ENCODE results near the gene DDC.
"Not testable (repeated sequence)": the region's sequence is repeated elsewhere in the genome, so short reads cannot be mapped to it uniquely, and the experiment has no call there.

The DDC gene

DNA sequence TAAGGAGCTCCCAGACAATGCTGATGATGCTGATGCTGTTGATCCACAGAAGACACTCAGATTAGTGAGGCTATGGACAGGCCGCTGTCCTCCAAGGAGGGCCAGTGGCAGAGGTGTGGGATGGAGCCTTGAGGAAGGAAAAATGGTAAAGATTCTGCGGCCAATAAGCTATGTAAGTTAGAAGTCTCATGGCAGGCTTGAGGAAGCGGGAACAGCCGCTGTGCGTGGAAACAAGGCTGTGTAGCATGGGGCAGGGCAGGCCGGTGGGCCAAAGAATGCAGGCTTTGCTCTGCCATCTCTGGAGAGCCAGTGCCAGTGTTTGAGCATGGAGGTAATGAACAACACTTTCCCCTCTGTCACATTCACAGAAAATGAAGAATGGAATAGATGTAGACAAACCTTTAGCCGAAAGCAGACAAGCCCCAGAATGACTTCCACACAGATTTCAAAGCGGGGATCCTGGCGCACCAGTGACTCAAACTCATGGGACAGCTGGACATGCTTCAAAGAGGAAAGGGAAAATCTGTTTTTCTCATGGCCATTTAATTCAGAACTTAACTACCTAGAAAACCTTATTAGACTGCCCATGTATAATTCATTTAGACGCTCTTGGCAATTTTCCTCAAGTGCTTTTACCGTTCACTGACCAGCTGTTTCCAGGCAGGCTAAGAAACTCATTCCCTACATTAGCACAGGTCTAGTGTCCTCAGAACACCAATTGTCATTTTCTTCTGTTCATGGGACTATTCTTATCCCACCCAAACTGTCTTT lies 98.2 kb downstream of the DDC start:
- DNase-seq (ENCODE audit: low spot score) = no peak
- CTCF ChIA-PET = interaction anchor here (0.6 to 3.1 kb wide), 16 partner anchors 14 to 776 kb away, joined by 3 to 17 read pairs (median 4); partner anchors contain the start of gene ZPBP
- POLR2A ChIA-PET (ENCODE audit: low non-redundant PET) = no interaction called here
- H3K27ac ChIP-seq = no peak overlapping the region
- TF ChIP-seq, protein P1, sequence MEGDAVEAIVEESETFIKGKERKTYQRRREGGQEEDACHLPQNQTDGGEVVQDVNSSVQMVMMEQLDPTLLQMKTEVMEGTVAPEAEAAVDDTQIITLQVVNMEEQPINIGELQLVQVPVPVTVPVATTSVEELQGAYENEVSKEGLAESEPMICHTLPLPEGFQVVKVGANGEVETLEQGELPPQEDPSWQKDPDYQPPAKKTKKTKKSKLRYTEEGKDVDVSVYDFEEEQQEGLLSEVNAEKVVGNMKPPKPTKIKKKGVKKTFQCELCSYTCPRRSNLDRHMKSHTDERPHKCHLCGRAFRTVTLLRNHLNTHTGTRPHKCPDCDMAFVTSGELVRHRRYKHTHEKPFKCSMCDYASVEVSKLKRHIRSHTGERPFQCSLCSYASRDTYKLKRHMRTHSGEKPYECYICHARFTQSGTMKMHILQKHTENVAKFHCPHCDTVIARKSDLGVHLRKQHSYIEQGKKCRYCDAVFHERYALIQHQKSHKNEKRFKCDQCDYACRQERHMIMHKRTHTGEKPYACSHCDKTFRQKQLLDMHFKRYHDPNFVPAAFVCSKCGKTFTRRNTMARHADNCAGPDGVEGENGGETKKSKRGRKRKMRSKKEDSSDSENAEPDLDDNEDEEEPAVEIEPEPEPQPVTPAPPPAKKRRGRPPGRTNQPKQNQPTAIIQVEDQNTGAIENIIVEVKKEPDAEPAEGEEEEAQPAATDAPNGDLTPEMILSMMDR (conservative IDR thresholded peaks at IDR 0.05; ENCODE audit: low read depth) = no peak

DNA sequence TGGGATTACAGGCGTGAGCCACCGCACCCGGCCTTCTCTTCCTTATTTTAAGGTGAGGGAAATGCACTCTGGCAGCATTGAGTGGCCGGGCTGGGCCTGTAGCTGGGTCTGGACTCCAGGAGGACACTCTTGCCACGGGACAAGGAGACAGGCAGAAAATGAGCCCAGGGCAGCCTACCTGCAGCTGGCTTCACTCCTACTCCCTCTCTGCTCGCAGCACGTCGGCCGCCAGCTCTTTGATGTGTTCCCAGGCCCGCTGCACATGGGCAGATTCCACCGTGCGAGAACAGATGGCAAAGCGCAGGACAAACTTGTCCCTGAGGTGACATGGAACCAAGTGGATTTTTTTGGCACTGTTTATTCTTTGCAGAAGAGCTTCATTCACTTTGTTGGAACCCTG lies 102.2 kb downstream of the DDC start:
- CTCF ChIA-PET = interaction anchor here (0.6 kb wide), 1 partner anchor 139 kb away, joined by 4 read pairs; no protein-coding TSS in a partner anchor
- no peak overlapping the region for H3K27ac ChIP-seq
- no peak for DNase-seq (ENCODE audit: low spot score)
- POLR2A ChIA-PET (ENCODE audit: low non-redundant PET) = no interaction called here
- TF ChIP-seq, protein P1 (conservative IDR thresholded peaks at IDR 0.05; ENCODE audit: low read depth) = no peak

DNA sequence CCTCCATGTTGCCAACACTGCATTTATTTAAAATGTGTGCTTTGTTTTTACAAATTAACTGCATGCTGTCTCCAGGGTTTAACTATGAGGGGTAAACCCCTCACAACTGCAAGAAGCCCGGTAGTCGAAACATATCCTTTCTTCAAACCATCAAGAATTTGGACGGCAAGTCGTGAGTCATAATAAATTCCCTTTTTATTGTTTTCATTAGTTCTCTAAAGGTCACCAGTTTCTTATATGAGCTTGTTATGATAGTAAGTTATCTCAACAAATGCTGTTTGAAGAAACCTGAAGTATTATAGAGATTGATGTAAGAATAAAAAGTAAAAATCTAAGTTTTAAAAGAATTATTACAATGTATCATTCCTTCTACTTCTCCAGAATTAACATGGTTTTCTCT lies 102.8 kb downstream of the DDC start:
- ChIA-PET CTCF (interaction anchor here (0.7 kb wide), 1 partner anchor 581 kb away, joined by 4 read pairs; no protein-coding TSS in a partner anchor), POLR2A (ENCODE audit: low non-redundant PET) (no interaction called here)
- TF ChIP-seq, protein P1 (conservative IDR thresholded peaks at IDR 0.05; ENCODE audit: low read depth) = no peak
- no peak for DNase-seq (ENCODE audit: low spot score)
- no peak overlapping the region for H3K27ac ChIP-seq

DNA sequence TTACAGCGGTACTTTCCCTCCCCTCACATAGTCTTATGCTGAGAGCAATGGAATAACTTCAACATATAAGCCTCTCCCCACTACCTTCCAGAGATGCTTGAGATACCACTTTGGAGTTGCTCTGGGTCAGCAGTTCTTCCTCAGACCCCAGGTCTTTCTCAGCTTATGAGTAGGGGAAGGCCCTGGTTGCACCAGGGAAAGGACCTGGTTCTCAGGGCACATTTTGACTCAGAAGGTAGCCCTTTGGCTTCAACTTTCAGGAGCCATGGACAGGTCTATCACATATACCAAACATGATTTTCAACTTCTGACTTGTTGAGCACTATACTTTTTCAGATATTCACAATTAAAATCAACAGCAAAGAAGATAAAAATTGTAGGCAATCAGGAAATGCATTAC lies 103.5 kb downstream of the DDC start:
- CTCF ChIA-PET = no interaction called here
- TF ChIP-seq, protein P1 (conservative IDR thresholded peaks at IDR 0.05; ENCODE audit: low read depth) = no peak
- no peak overlapping the region for H3K27ac ChIP-seq
- POLR2A ChIA-PET (ENCODE audit: low non-redundant PET) = no interaction called here
- DNase-seq (ENCODE audit: low spot score) = no peak

DNA sequence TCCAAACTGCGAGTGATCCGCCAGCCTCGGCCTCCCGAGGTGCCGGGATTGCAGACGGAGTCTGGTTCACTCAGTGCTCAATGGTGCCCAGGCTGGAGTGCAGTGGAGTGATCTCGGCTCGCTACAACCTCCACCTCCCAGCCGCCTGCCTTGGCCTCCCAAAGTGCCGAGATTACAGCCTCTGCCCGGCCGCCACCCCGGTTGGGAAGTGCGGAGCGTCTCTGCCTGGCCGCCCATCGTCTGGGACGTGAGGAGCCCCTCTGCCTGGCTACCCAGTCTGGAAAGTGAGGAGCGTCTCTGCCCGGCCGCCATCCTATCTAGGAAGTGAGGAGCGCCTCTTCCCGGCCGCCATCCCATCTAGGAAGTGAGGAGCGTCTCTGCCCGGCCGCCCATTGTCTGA lies 106.0 kb downstream of the DDC start:
- POLR2A ChIA-PET (ENCODE audit: low non-redundant PET); H3K27ac ChIP-seq; DNase-seq (ENCODE audit: low spot score): not testable (repeated sequence)
- CTCF ChIA-PET = interaction anchor here (0.6 kb wide), 1 partner anchor 682 kb away, joined by 5 read pairs; no protein-coding TSS in a partner anchor

DNA sequence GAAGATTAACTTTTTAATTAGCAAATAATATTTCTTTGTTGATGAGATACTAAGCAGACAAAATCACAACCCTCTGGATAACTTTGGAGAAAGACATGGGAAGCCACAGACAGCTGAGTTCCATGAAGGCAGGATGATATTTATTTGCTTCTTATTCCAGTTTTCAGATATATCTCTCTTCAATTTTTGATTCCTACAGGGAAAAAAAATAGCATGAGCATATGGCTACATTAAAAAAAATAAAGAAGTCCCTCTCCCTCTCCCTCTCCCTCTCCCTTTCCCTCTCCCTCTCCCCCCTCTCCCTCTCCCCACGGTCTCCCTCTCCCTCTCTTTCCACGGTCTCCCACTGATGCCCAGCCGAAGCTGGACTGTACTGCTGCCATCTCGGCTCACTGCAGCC lies 106.6 kb downstream of the DDC start:
- POLR2A ChIA-PET (ENCODE audit: low non-redundant PET) = interaction anchor here (0.8 kb wide), 1 partner anchor 24 kb away, joined by 5 read pairs; no protein-coding TSS in a partner anchor
- not testable (repeated sequence) for DNase-seq (ENCODE audit: low spot score); H3K27ac ChIP-seq
- CTCF ChIA-PET = interaction anchor here (0.6 kb wide), 1 partner anchor 683 kb away, joined by 5 read pairs; no protein-coding TSS in a partner anchor

DNA sequence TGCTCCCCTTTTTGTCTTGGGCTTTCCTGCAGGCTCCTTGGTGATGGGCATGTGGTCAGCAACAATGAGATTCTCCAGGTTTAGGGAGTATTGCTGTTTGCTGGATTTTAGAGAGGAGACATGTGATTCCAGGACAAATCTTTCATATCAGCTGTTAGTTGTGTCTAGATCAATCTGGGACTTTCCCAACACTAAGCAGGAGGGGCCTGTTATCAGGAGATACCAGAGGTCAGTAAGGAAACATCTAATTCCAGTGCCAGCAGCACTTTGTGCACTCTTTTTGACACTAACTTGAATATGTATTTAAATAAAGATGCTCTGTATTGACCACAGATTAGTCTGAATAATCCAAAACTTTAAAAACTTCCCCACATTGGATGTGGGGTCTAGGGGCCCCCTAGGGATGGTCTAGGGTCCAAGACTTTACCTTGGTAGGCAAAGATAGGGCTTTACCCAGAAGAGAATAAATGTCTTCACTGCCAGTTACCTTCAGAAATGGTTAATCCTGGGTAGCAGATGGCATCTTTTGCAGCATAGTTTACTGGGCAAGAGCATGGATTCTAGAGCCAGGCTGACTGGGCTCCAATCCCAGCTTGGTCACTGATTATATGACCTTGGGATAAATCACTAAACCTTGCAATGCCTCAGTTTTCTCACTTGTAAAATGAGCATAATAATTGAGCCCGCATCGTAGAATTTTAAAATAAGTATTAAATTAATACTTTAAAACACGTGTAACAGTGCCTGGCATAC lies 108.7 kb downstream of the DDC start:
- no peak for DNase-seq (ENCODE audit: low spot score)
- ChIA-PET CTCF (no interaction called here), POLR2A (ENCODE audit: low non-redundant PET) (no interaction called here)
- TF ChIP-seq, protein P1 (conservative IDR thresholded peaks at IDR 0.05; ENCODE audit: low read depth) = no peak
- no peak overlapping the region for H3K27ac ChIP-seq
